Stimulated activated memory B cell treated with anti-CD40 and anti-IgM and Interleukin-4, amounts not matched to agents 10 μg/mL and 1 μg/mL and 100 μg/mL, for 72 hours (primary cell): ENCODE results near the gene KRTAP2-2.
A peak's percentile ranks its signal among the peaks of the same experiment; 100 is the strongest.

Source experiments
- ATAC-seq: fragments of 150-1000 bp; cut with Tn5 transposase; 2 replicates; pipeline ENCODE4 v1.10.0; 2021
- H3K27ac Mint-ChIP-seq: one replicate; pipeline ENCODE4 v1.8.0; 2022; ENCODE audit warnings: mild to moderate bottlenecking, mixed read lengths
- H3K27me3 Mint-ChIP-seq: one replicate; pipeline ENCODE4 v1.8.0; 2022; ENCODE audit warnings: mixed read lengths
- H3K36me3 Mint-ChIP-seq: one replicate; pipeline ENCODE4 v1.8.0; 2022; ENCODE audit warnings: mixed read lengths
- H3K4me1 Mint-ChIP-seq: one replicate; pipeline ENCODE4 v1.8.0; 2022; ENCODE audit warnings: mixed read lengths
- H3K4me3 Mint-ChIP-seq: one replicate; pipeline ENCODE4 v1.8.0; 2022; ENCODE audit warnings: mild to moderate bottlenecking, moderate library complexity, mixed read lengths
- H3K9me3 Mint-ChIP-seq: one replicate; pipeline ENCODE4 v1.8.0; 2022; ENCODE audit warnings: mixed read lengths

The KRTAP2-2 gene

DNA sequence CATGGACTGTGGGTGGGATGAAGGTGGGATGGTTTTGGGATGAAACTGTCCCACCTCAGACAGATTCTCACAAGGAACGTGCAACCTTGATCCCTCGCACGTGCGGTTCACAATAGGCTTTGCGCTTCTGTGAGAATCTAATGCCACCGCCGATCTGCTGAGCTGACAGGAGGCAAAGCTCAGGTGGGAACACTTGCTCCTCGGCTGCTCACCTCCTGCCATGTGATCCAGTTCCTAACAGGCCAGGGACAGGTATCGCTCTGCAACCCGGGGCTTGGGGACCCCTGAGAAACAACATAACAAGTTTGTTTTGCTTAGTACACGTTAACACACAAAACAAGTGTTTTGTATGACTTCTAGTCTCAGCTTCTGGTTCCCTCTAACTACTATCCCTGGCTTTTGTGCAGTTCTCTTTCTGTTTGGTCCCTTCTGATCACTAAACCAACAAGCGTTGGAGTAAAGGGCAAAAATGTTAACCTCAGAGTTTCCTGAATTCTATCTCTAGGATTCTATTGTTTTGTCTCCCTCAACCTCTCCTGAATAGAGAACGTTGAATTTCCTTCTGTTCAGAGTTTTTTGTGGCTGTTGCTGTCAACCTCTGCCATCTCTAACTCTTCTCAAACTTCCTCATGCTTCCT lies 38.3 kb downstream of the KRTAP2-2 start:
- no peak for ATAC-seq
- H3K27ac Mint-ChIP-seq = no peak overlapping the region
- H3K4me3 Mint-ChIP-seq = no peak overlapping the region
- no peaks in the 10 kb centered on the region for H3K27me3 Mint-ChIP-seq
- H3K36me3 Mint-ChIP-seq = no peaks in the 10 kb centered on the region
- H3K4me1 Mint-ChIP-seq = no peaks in the 10 kb centered on the region
- H3K9me3 Mint-ChIP-seq = peaks cover 5% of the 10 kb centered on the region

DNA sequence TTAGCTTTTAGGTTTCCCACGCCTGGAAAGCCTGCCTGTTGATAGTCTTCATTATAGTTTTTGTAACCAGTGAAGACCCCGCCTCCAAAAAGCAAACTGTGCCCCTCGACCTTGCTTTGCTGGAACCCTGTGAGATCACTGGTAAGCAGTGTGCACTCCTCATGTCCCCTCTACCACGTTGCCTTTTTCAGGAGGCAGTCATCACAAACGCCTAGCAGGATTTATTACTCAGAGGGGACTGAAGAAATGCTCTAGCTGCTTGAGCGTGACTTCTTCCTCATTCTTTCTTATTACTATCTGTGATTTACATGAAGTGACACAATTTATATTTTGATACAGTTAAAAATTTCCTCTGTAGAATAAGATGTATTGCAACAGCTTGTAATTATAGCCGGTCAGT lies 39.6 kb downstream of the KRTAP2-2 start:
- no peak overlapping the region for H3K27ac Mint-ChIP-seq
- ATAC-seq = no peak
- no peaks in the 10 kb centered on the region for H3K4me1 Mint-ChIP-seq

DNA sequence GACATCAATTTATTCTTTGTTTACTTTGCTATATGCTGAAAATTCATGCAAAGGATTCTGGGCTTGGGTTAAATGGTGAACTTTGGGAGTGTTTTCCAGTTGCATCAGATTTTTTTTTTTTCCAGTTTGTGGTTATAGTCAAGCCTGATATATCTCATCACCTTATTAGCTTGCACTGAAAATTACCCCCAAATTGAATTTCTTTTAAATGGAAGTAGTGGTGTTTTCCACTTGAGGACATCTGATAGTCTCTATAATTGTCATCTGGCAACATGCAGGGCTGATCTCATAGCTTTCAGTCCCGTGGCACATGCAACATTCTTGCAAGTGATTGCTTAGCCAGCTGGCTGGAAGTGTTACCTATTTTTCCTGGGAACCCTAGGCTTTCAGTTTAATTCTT lies 41.4 kb downstream of the KRTAP2-2 start:
- Mint-ChIP-seq H3K4me1 (no peaks in the 10 kb centered on the region), H3K9me3 (no peaks in the 10 kb centered on the region), H3K27me3 (no peaks in the 10 kb centered on the region), H3K36me3 (no peaks in the 10 kb centered on the region), H3K4me3 (no peak overlapping the region), H3K27ac (no peak overlapping the region)
- no peak for ATAC-seq

More for the DNA sequence above, 39.6 kb downstream of the KRTAP2-2 start:
- Mint-ChIP-seq H3K9me3 (no peaks in the 10 kb centered on the region), H3K27me3 (no peaks in the 10 kb centered on the region), H3K36me3 (no peaks in the 10 kb centered on the region), H3K4me3 (no peak overlapping the region)

DNA sequence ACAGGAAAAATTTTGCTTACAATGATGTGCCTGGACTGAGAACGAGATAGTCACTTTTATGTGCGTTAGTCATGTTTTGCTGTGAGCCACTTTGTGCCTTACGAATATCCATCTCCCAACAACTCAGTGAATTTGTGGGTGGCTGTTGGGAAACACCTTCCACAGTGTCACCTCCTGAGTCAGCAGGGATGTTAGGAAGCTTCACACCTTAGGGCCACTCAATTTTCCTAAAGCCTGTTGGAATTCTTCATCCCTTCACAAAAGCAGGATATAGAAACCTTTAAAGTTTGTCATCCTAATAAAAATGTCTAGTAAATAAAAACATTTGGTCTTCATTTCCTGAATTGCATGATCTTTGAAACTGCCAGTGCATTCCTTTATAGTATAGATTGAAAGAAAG lies 41.8 kb downstream of the KRTAP2-2 start:
- H3K4me3 Mint-ChIP-seq = no peak overlapping the region
- no peaks in the 10 kb centered on the region for H3K9me3 Mint-ChIP-seq
- H3K4me1 Mint-ChIP-seq = no peaks in the 10 kb centered on the region
- ATAC-seq = no peak
- no peak overlapping the region for H3K27ac Mint-ChIP-seq
- no peaks in the 10 kb centered on the region for H3K36me3 Mint-ChIP-seq
- no peaks in the 10 kb centered on the region for H3K27me3 Mint-ChIP-seq

DNA sequence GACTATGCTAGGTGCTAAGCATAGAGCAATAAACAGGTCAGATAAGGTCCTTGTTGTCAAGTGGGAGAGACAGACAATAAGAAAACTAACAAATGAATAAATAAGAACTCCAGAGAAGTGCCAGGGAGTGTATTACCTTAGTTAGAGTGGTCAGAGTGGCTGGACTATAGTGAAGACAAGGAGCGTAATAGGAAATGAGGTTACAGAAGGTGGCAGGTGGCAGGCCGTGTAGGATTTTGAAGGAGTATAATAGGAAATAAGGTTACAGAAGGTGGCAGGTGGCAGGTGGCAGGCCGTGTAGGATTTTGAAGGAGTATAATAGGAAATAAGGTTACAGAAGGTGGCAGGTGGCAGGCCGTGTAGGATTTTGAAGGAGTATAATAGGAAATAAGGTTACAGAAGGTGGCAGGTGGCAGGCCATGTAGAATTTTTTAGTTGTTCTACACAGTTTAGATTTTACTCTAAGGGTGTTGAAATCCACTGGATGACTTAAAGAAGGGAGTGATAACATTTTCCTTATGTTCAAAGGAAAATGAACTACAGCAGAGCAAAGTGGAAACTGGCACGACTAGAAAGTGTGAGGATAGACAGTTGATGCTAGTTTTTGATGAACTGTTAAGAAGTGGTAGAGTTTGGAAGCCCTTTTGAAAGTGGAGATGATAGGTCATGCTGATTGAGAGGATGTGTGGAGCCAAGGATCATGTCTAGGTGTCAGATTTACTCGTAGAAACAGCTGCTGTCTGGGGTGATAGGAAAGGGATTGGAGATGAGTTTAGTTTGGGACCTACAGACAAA lies 42.5 kb downstream of the KRTAP2-2 start:
- no peaks in the 10 kb centered on the region for H3K4me1 Mint-ChIP-seq
- no peaks in the 10 kb centered on the region for H3K27me3 Mint-ChIP-seq
- H3K4me3 Mint-ChIP-seq = no peak overlapping the region
- no peak for ATAC-seq
- no peaks in the 10 kb centered on the region for H3K9me3 Mint-ChIP-seq
- H3K27ac Mint-ChIP-seq = no peak overlapping the region
- no peaks in the 10 kb centered on the region for H3K36me3 Mint-ChIP-seq

DNA sequence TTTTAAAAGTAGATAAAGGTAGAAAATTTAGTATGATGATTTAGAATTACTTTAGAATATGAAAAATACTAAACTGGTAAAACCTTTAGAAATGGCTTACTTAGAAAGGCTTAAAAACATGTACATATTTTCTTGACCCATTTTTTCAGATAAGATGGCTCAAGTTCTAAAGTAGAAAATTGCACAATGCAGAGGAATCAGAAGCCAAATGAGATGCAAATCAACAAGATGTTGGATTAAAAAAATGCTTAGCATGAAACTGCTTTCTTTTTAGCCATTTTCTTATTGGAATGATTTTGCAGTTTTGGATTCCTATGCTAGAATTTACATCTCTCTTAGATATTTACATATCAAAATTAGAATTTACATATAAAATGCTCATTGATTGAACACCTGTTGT lies 44.6 kb downstream of the KRTAP2-2 start:
- Mint-ChIP-seq H3K36me3 (no peaks in the 10 kb centered on the region), H3K27ac (no peak overlapping the region), H3K4me3 (no peak overlapping the region), H3K27me3 (no peaks in the 10 kb centered on the region), H3K4me1 (no peaks in the 10 kb centered on the region), H3K9me3 (no peaks in the 10 kb centered on the region)
- no peak for ATAC-seq

DNA sequence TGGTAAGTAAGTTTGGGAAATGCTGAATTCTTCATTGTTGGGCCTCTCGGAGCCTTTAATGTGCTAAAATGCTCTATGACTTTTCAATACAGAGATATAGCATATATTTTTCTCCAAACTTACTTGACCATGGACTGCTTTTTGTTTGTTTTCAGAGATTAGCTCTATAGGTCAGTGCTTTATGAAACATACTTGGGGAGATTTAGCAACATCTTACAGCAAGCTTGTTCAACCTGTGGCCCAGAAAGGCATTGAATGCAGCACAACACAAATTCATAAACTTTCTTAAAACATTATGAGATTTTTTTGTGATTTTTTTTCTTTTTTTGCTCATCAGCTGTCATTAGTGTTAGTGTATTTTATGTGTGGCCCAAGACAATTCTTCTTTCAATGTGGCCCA lies 45.1 kb downstream of the KRTAP2-2 start:
- no peaks in the 10 kb centered on the region for H3K4me1 Mint-ChIP-seq

DNA sequence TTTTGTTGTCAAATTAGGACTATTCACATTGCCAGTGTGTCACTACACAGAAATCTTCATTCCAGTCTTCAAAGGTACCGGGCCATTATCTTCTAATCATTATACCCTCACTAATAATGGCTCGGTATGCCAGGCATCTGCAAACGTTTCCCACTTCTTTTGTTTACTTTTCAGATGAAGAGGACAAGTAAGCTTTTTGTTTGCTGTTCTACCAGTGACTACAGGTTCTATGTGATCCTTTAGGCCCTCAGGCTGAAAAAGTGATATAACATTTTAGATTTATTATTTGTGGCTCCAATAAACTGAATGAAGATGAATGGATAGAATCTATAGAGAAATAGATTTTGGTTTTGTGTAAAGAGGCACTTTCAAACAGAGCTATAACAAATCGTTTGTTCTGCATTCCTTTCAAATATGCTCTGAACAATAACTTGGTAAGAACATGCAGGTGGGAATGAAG lies 45.7 kb downstream of the KRTAP2-2 start:
- Mint-ChIP-seq H3K4me1 (no peaks in the 10 kb centered on the region), H3K4me3 (no peak overlapping the region), H3K9me3 (no peaks in the 10 kb centered on the region), H3K27ac (no peak overlapping the region), H3K27me3 (no peaks in the 10 kb centered on the region), H3K36me3 (no peaks in the 10 kb centered on the region)
- no peak for ATAC-seq

More for the DNA sequence above, 45.1 kb downstream of the KRTAP2-2 start:
- no peak for ATAC-seq
- Mint-ChIP-seq H3K27me3 (no peaks in the 10 kb centered on the region), H3K27ac (no peak overlapping the region), H3K9me3 (no peaks in the 10 kb centered on the region), H3K4me3 (no peak overlapping the region), H3K36me3 (no peaks in the 10 kb centered on the region)

DNA sequence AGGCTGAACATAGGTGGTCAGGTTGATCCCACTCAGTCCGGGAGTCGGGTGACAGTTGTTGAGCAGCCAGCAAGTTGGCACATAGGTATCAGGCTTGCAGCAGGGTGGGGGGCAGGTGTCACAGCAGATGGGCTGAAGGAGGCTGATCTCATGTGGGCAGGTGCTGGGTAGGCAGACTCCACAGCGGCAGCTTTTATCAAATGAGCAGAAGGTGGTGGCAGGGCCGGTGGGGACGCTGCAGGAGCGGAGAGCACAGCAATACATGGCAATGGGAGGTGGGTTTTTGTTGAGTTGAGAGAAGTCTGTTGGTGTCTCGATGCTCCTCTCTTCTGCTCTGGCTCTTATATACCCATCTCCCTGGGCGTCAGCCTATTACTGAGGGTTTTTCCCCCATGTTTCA lies 46.2 kb downstream of the KRTAP2-2 start, which contains the start of gene KRTAP3-1:
Gene KRTAP3-1, minus strand, starts transcription at position 318 of the 400 bp plus-strand sequence. Its CDS starts 54 bp downstream, at position 264.
- Mint-ChIP-seq H3K4me1 (no peaks in the 10 kb centered on the region), H3K27ac (no peak within 1 kb of the TSS), H3K9me3 (no peaks in the 10 kb centered on the region), H3K27me3 (no peaks in the 10 kb centered on the region), H3K36me3 (no peaks in the 10 kb centered on the region), H3K4me3 (no peak within 1 kb of the TSS)
- peak; percentile 6 for ATAC-seq
